Naive thymus-derived CD8-positive, alpha-beta T cell (primary cell): ENCODE results near the gene NEUROD6. TPM values are rescaled to one million over a fixed set of nuclear protein-coding genes. Genes with fewer than 3 reads are reported as not detected.

Source experiments
- ATAC-seq, 2 donors: fragments of 150-1000 bp; cut with Tn5 transposase in 1 of 2; sonication (Bioruptor Pico), chemical (Tn5 transposase) in 1 of 2; 1 replicate in 1 of 2; 2 replicates in 1 of 2; pipeline ENCODE4 v1.10.0; 2021; ENCODE audit warnings: mild to moderate bottlenecking in 2 of 2, moderate library complexity in 2 of 2
- POLR2A ChIA-PET: fragments of 350-600 bp; sonication (Branson Sonifier 250); formaldehyde crosslinking; loops from one replicate; lab custom pipeline; 2021; ENCODE audit warnings: antibody characterized with exemption; lab: Charles Lee
- DNase-seq, 10 donors: peaks; one replicate each; pipeline versions ENCODE4 v3.0.0 to v3.0.0-alpha.2; 2020 to 2022
- H3K27ac Mint-ChIP-seq, 10 donors: one replicate each; pipeline ENCODE4 v1.8.0; 2020 to 2022; ENCODE audit warnings: mild to moderate bottlenecking in 10 of 10, mixed read lengths in 10 of 10, moderate library complexity in 4 of 10, inconsistent platforms in 1 of 10
- H3K27me3 Mint-ChIP-seq, 5 donors: one replicate each; pipeline ENCODE4 v1.8.0; 2021 to 2022; ENCODE audit warnings: mixed read lengths in 5 of 5
- H3K36me3 Mint-ChIP-seq, 3 donors: one replicate each; pipeline ENCODE4 v1.8.0; 2020 to 2022; ENCODE audit warnings: mixed read lengths in 3 of 3, mild to moderate bottlenecking in 2 of 3, inconsistent platforms in 1 of 3
- H3K4me1 Mint-ChIP-seq, 4 donors: one replicate each; pipeline ENCODE4 v1.8.0; 2021 to 2022; ENCODE audit warnings: mixed read lengths in 4 of 4
- H3K4me3 Mint-ChIP-seq, 10 donors: one replicate each; pipeline ENCODE4 v1.8.0; 2020 to 2022; ENCODE audit warnings: mild to moderate bottlenecking in 10 of 10, mixed read lengths in 10 of 10, moderate library complexity in 6 of 10, inconsistent platforms in 1 of 10
- H3K9me3 Mint-ChIP-seq, 9 donors: one replicate each; pipeline ENCODE4 v1.8.0; 2020 to 2022; ENCODE audit warnings: mixed read lengths in 9 of 9, mild to moderate bottlenecking in 3 of 9, inconsistent platforms in 1 of 9, moderate library complexity in 1 of 9
- polyA plus RNA-seq, 3 donors: library from polyadenylated mRNA; unstranded; fragments of 300-500 nt; fragmentation: Illumina TruSeq; gene quantifications; one replicate each; pipeline ENCODE4 v1.2.3, GENCODE V29; 2021
- total RNA-seq, 8 experiments: library from RNA in 2 of 8; stranded (reverse) in 2 of 8; gene quantifications; one replicate each; pipeline ENCODE4 v1.2.3 and lab custom pipeline; 2021 to 2026

Gene NEUROD6
- total and polyA plus RNA-seq, 5 experiments from 2014 or later: not detected

GRCh38 chr7:31304446-31304845 is 36.1 kb downstream of the NEUROD6 start:
- POLR2A ChIA-PET: no interaction called here
- H3K4me1 Mint-ChIP-seq: peaks cover 0 to 1% (median 0%) of the 10 kb centered on the region in 4 donors
- H3K4me3 Mint-ChIP-seq: no peak overlapping the region
- H3K27ac Mint-ChIP-seq: no peak overlapping the region
- H3K9me3 Mint-ChIP-seq: peaks cover 0 to 8% (median 3%) of the 10 kb centered on the region in 9 donors
- H3K27me3 Mint-ChIP-seq: peaks cover 0 to 10% (median 0%) of the 10 kb centered on the region in 5 donors
- H3K36me3 Mint-ChIP-seq: no peaks in the 10 kb centered on the region
- ATAC-seq: no peak
- no peak for DNase-seq

GRCh38 chr7:31302356-31302755 is 38.2 kb downstream of the NEUROD6 start:
- no peak overlapping the region for H3K4me3 Mint-ChIP-seq
- no peak for ATAC-seq
- no peaks in the 10 kb centered on the region for H3K4me1 Mint-ChIP-seq
- POLR2A ChIA-PET: no interaction called here
- DNase-seq: no peak
- H3K36me3 Mint-ChIP-seq: no peaks in the 10 kb centered on the region
- H3K27ac Mint-ChIP-seq: no peak overlapping the region
- peaks cover 0 to 8% (median 3%) of the 10 kb centered on the region in 9 donors for H3K9me3 Mint-ChIP-seq
- H3K27me3 Mint-ChIP-seq: peaks cover 0 to 10% (median 0%) of the 10 kb centered on the region in 5 donors

GRCh38 chr7:31299336-31299735 is 41.2 kb downstream of the NEUROD6 start:
- no peaks in the 10 kb centered on the region for H3K36me3 Mint-ChIP-seq
- H3K4me3 Mint-ChIP-seq: no peak overlapping the region
- H3K27me3 Mint-ChIP-seq: peaks cover 0 to 10% (median 0%) of the 10 kb centered on the region in 5 donors
- peaks cover 0 to 8% (median 2%) of the 10 kb centered on the region in 9 donors for H3K9me3 Mint-ChIP-seq
- H3K27ac Mint-ChIP-seq: no peak overlapping the region
- DNase-seq (no peak), ATAC-seq (no peak)
- POLR2A ChIA-PET: no interaction called here
- H3K4me1 Mint-ChIP-seq: no peaks in the 10 kb centered on the region

GRCh38 chr7:31290601-31291000 is 49.9 kb downstream of the NEUROD6 start:
- DNase-seq (no peak), ATAC-seq (no peak)
- Mint-ChIP-seq H3K27ac (no peak overlapping the region), H3K4me3 (no peak overlapping the region), H3K36me3 (no peaks in the 10 kb centered on the region), H3K27me3 (peaks cover 0 to 17% (median 0%) of the 10 kb centered on the region in 5 donors), H3K4me1 (no peaks in the 10 kb centered on the region), H3K9me3 (peaks cover 0 to 16% (median 2%) of the 10 kb centered on the region in 9 donors)
- POLR2A ChIA-PET: no interaction called here

Other genes starting within 250 kb of the NEUROD6 start
- gene ITPRID1, start 173.4 kb upstream of the NEUROD6 start, total RNA-seq: not detected
- not detected for gene ITPRID1, start 173.4 kb upstream of the NEUROD6 start, polyA plus RNA-seq